Lung (tissue), 12 donors: ENCODE measurements around the gene TRAF2. TPM values are rescaled to one million over a fixed set of nuclear protein-coding genes. Genes with fewer than 3 reads are reported as not detected.

ENCODE experiments used
- ATAC-seq: fragments of 200-7000 bp; cut with Tn5 transposase; one replicate; pipeline ENCODE4 v1.9.1; 2020; ENCODE audit warnings: moderate number of reproducible peaks; ENCODE audit not compliant: insufficient read depth, low FRiP score
- DNase-seq, 3 donors: peaks; one replicate each; pipeline ENCODE4 v3.0.0-alpha.2; 2013 to 2017
- H3K27ac ChIP-seq, 2 donors: one replicate each; pipeline ENCODE4 v1.5.1; 2013; ENCODE audit warnings: mild to moderate bottlenecking in 2 of 2, moderate library complexity in 2 of 2, control low read depth in 1 of 2, inconsistent platforms in 1 of 2, low read depth in 1 of 2, low read length in 1 of 2
- H3K27me3 ChIP-seq, 3 donors: one replicate each; pipeline ENCODE4 v1.5.1; 2013; ENCODE audit warnings: low read length in 2 of 3; ENCODE audit not compliant: control insufficient read depth in 3 of 3, insufficient read depth in 3 of 3
- H3K36me3 ChIP-seq, 4 donors: one replicate each; pipeline ENCODE4 v1.5.1; 2013; ENCODE audit warnings: low read length in 4 of 4, mild to moderate bottlenecking in 1 of 4, moderate library complexity in 1 of 4; ENCODE audit not compliant: control insufficient read depth in 4 of 4, insufficient read depth in 4 of 4
- H3K4me1 ChIP-seq, 5 donors: one replicate each; pipeline ENCODE4 v1.5.1; 2013; ENCODE audit warnings: low read length in 5 of 5, mild to moderate bottlenecking in 2 of 5, moderate library complexity in 1 of 5; ENCODE audit not compliant: control insufficient read depth in 5 of 5, insufficient read depth in 5 of 5
- H3K4me3 ChIP-seq: one replicate; pipeline ENCODE4 v1.5.1; 2013; ENCODE audit warnings: mild to moderate bottlenecking, control low read depth, moderate library complexity
- H3K9ac ChIP-seq, 2 donors: one replicate each; pipeline ENCODE4 v1.5.1; 2013; ENCODE audit warnings: low read length in 2 of 2, control low read depth in 1 of 2; ENCODE audit not compliant: insufficient read depth in 1 of 2
- H3K9me3 ChIP-seq, 4 donors: one replicate each; pipeline ENCODE4 v1.5.1; 2013; ENCODE audit warnings: low read length in 3 of 4, mild to moderate bottlenecking in 1 of 4, moderate library complexity in 1 of 4; ENCODE audit not compliant: control insufficient read depth in 4 of 4, insufficient read depth in 3 of 4
- CTCF ChIP-seq: IDR thresholded peaks from 2 replicates; pipeline ENCODE4 v1.5.1; 2012; ENCODE audit warnings: mild to moderate bottlenecking; ENCODE audit errors: control extremely low read depth, extremely low read depth
- WGBS, 2 donors: extraction: QIAGEN DNeasy Blood & Tissue Kit; methylation state at CpG; one replicate each; pipeline ENCODE4 v1.1.7; 2013; 5-methylcytosine and 5-hydroxymethylcytosine counted together
- polyA plus RNA-seq, 2 donors: library from polyadenylated mRNA; stranded (reverse); fragments of 200-250 nt; gene quantifications; one replicate each; pipeline ENCODE4 v1.2.1, GENCODE V29; 2013
- total RNA-seq, 2 donors: library from RNA; depleted of rRNA in 1 of 2; stranded (reverse); fragments of >200 nt in 1 of 2; gene quantifications; one replicate each; pipeline ENCODE4 v1.2.1, GENCODE V29; 2014 to 2021
- donor health status: control.
- donor health status: control.
- donor health status: Bipolar disorder and iron deficiency.
- donor health status: healthy.
- donor health status: DM: yes; HTN: yes; CAD: no.

Gene TRAF2
- total and polyA plus RNA-seq, 4 donors: 11.3 to 19.1 (median 15.2) TPM

GRCh38 chr9:136854113-136854841 is 32.0 kb upstream of the TRAF2 start:
- ATAC-seq: no peak
- H3K9ac ChIP-seq: no peak overlapping the region
- peak in 1 of 3 donors; percentile 13 for DNase-seq
- peaks cover 0 to 12% (median 2%) of the 10 kb centered on the region in 4 donors for H3K36me3 ChIP-seq
- WGBS, 2 donors: 82 to 85% methylated on average over 25 to 30 of the region's 30 CpGs
- H3K4me1 ChIP-seq: peaks cover 0 to 18% (median 7%) of the 10 kb centered on the region in 5 donors
- H3K27me3 ChIP-seq: no peaks in the 10 kb centered on the region
- TF ChIP-seq CTCF: no peak
- H3K27ac ChIP-seq: no peak overlapping the region
- no peak overlapping the region for H3K4me3 ChIP-seq
- H3K9me3 ChIP-seq: no peaks in the 10 kb centered on the region

- no peak for TF ChIP-seq CTCF
- Histone ChIP-seq H3K9ac (no peak overlapping the region), H3K36me3 (peaks cover 0 to 16% (median 2%) of the 10 kb centered on the region in 4 donors), H3K27ac (no peak overlapping the region), H3K4me3 (no peak overlapping the region), H3K27me3 (no peaks in the 10 kb centered on the region), H3K9me3 (no peaks in the 10 kb centered on the region), H3K4me1 (peaks cover 0 to 17% (median 3%) of the 10 kb centered on the region in 5 donors)
- WGBS, 2 donors: 86 to 92% methylated on average over 18 to 23 of the region's 23 CpGs
- ATAC-seq (no peak), DNase-seq (no peak)
Observed at GRCh38 chr9:136854842-136855460, 31.4 kb upstream of the TRAF2 start.

DNA sequence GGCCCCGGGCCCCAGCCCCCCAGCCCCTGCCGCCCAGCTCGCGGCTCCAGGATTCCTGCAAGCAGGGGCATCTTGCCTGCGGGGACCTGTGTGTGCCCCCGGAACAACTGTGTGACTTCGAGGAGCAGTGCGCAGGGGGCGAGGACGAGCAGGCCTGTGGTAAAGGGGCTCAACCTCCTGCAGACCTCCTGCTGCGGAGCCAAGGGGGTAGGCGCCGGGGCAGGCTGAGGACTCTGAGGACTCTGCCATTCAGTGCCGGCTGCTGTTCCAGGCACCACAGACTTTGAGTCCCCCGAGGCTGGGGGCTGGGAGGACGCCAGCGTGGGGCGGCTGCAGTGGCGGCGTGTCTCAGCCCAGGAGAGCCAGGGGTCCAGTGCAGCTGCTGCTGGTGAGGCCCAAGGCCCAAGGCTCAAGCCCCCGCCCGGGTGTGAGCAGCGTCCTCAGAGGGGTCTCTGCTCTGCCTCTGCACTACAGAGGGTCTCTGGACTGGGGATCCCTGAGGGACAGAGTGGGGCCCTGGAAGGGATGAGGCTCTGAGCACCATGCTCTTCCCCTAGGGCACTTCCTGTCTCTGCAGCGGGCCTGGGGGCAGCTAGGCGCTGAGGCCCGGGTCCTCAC is 30.7 kb upstream of the TRAF2 start:
- no peak overlapping the region for H3K9ac ChIP-seq
- no peak overlapping the region for H3K27ac ChIP-seq
- H3K4me3 ChIP-seq: no peak overlapping the region
- H3K36me3 ChIP-seq: peaks cover 0 to 18% (median 0%) of the 10 kb centered on the region in 4 donors
- DNase-seq (no peak), ATAC-seq (no peak)
- no peak for TF ChIP-seq CTCF
- H3K27me3 ChIP-seq: no peaks in the 10 kb centered on the region
- WGBS, 2 donors: 82 to 86% methylated on average over 26 of the region's 26 CpGs
- H3K9me3 ChIP-seq: no peaks in the 10 kb centered on the region
- peaks cover 0 to 11% (median 0%) of the 10 kb centered on the region in 5 donors for H3K4me1 ChIP-seq
